KMS-11 (cell line): ENCODE data around the gene PPP1R13B.
"Not testable (repeated sequence)": the region's sequence is repeated elsewhere in the genome, so short reads cannot be mapped to it uniquely, and the experiment has no call there.

Experiments used
- H2AFZ ChIP-seq: fragments of 200-600 bp; sonication (generic); 2 replicates; pipeline ENCODE4 v1.6.1; 2016; ENCODE audit warnings: antibody characterized with exemption, mixed run types, low read depth
- H3K27ac ChIP-seq: fragments of 200-600 bp; sonication (generic); 2 replicates; pipeline ENCODE4 v1.6.1; 2016; ENCODE audit warnings: mild to moderate bottlenecking, mixed run types
- H3K27me3 ChIP-seq: fragments of 200-600 bp; sonication (generic); 2 replicates; pipeline ENCODE4 v1.6.1; 2017; ENCODE audit warnings: mild to moderate bottlenecking, low read depth, mixed run types, moderate library complexity; ENCODE audit not compliant: insufficient read depth
- H3K36me3 ChIP-seq: fragments of 200-600 bp; sonication (generic); 2 replicates; pipeline ENCODE4 v1.6.1; 2017; ENCODE audit warnings: mild to moderate bottlenecking, mixed run types; ENCODE audit not compliant: insufficient read depth
- H3K4me1 ChIP-seq: fragments of 200-600 bp; sonication (generic); 2 replicates; pipeline ENCODE4 v1.6.1; 2016; ENCODE audit warnings: mild to moderate bottlenecking, low read depth, mixed run types; ENCODE audit not compliant: poor library complexity, severe bottlenecking
- H3K4me2 ChIP-seq: fragments of 200-600 bp; sonication (generic); 2 replicates; pipeline ENCODE4 v1.7.0; 2016; ENCODE audit warnings: mild to moderate bottlenecking, mixed run types
- H3K4me3 ChIP-seq: fragments of 200-600 bp; sonication (generic); IDR thresholded peaks from 2 replicates; pipeline ENCODE4 v1.6.1; 2017; ENCODE audit warnings: low read depth, low read length, mixed read lengths; ENCODE audit not compliant: insufficient read depth
- H3K79me2 ChIP-seq: fragments of 200-600 bp; sonication (generic); 2 replicates; pipeline ENCODE4 v1.6.1; 2016; ENCODE audit warnings: low read depth, mixed run types; ENCODE audit not compliant: insufficient read depth
- H3K9ac ChIP-seq: fragments of 200-600 bp; sonication (generic); 2 replicates; pipeline ENCODE4 v1.6.1; 2016; ENCODE audit warnings: mild to moderate bottlenecking, mixed run types
- H4K20me1 ChIP-seq: fragments of 200-600 bp; sonication (generic); 2 replicates; pipeline ENCODE4 v1.6.1; 2016; ENCODE audit warnings: mild to moderate bottlenecking, mixed run types; ENCODE audit not compliant: insufficient read depth
- CTCF ChIP-seq: fragments of 200-600 bp; sonication (generic); conservative IDR thresholded peaks from 2 replicates; pipeline ENCODE4 v1.6.1; 2017; ENCODE audit warnings: low read depth, mild to moderate bottlenecking, antibody characterized with exemption, low read length, moderate library complexity, mixed read lengths

Gene PPP1R13B

DNA sequence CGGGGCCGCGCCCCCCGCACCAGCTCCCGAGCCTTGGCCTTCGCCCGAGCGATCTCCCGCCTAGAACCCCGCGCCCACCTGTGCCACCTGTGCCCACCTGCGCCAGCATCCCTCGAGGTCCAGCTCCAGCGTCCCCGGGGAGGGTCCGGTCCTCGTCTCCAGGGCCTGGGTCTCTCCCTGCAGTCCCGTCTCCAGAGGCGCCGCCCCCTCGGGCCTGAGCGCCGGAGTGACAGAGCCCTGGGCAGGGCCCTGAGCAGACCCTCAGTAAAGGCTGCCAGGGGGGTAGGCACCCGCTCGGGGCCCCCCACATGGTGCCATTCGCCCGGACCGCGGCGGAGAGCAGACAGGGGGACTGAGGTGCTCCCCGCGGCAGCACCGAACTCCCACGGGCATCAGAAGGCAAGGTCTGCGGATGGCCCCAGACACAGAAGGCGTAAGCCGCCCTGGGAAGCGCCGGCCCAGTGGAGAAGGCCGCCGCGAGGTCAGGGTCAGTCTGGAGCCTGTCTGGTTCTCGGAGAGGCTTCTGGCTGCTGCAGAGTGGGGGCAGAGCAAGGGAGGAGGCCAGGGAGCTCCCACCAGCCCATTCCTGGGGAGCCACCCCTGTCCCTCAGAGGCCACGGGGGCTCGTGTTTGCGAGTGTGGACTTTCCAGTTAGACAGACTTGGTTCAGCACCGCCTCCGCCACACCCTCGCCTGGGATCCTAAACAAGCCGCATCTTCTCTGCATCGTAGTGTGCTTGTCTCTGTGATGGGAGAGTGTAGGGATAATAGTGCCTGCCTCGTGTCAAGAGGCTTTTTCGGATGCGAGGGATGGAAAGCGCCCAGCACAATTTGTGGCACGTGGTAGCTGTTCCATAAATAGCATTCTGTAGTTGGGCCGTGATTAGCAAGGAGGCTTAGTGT is 1.1 kb upstream of the PPP1R13B start:
- H3K27me3 ChIP-seq: no peaks in the 10 kb centered on the region; the same call in 1 of the 2 replicates
- no peak for TF ChIP-seq CTCF
- H3K4me3 ChIP-seq: no peak overlapping the region
- H3K27ac ChIP-seq: no peak overlapping the region
- no peaks in the 10 kb centered on the region for H4K20me1 ChIP-seq
- peak overlapping the region; percentile 44 for H2AFZ ChIP-seq
- H3K79me2 ChIP-seq: no peaks in the 10 kb centered on the region
- H3K36me3 ChIP-seq: no peaks in the 10 kb centered on the region
- H3K4me1 ChIP-seq: no peaks in the 10 kb centered on the region
- H3K9ac ChIP-seq: peak overlapping the region; percentile 49; the same call in 1 of the 2 replicates
- H3K4me2 ChIP-seq: no peak overlapping the region

DNA sequence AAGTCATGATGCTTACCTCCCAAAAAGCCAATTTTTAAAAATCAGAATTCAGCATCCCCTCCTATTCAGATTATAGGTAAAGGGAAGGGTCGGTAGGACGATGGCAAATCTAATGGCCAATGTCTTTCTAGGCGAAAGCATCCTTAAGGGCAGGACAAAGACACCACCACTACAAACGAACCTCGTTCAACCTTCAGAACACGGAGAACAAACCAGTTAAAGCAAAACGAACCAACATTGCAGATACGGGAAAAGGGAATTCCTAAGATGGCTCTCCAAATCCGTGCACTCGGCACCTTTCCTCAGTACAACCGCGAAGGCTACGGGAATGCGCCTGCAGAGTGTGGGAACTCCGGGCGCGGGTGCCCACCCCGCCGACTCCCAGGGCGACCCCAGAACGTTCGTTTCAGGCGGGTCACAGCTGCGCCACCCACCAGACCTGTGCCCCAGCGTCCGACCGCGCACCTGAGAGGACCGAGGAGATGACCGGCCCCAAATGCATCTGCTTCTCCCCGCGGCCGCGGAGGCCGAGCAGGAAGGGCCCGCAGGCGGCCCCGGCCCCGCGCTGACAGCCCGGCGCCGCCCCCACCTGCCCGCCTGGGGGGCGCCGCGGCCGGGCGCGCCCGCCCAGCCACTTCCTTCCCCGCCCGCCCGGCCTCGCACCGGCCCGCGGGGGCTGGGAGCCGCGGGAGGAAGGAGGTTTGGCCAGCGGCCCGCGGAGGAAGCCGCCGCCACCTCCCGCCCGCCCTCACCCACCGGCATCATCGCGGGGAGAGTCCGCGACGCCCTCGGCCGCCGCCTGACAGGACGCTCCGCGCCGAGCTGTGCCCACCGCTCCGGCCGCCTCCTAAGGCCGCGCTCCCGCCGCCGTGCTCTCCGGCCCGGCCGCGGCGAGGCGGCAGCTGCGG is 578 bp downstream of the PPP1R13B start:
- peak overlapping the region; percentile 41; the same call in 1 of the 2 replicates for H2AFZ ChIP-seq
- H3K27me3 ChIP-seq: no peaks in the 10 kb centered on the region; the same call in 1 of the 2 replicates

GRCh38 chr14:103846097-103846496 is 1.3 kb downstream of the PPP1R13B start:
- Histone ChIP-seq H3K9ac (no peak overlapping the region), H3K4me1 (no peaks in the 10 kb centered on the region), H3K27ac (no peak overlapping the region), H3K36me3 (no peaks in the 10 kb centered on the region), H2AFZ (0 out of 2 replicates have a peak overlapping the region, but pooled peaks have one; percentile 41), H4K20me1 (no peaks in the 10 kb centered on the region), H3K4me3 (no peak overlapping the region), H3K79me2 (no peaks in the 10 kb centered on the region), H3K4me2 (peak overlapping the region; percentile 59), H3K27me3 (no peaks in the 10 kb centered on the region; the same call in 1 of the 2 replicates)
- TF ChIP-seq CTCF: no peak

More for the DNA sequence above, 578 bp downstream of the PPP1R13B start:
- Histone ChIP-seq H3K79me2 (no peaks in the 10 kb centered on the region), H4K20me1 (no peaks in the 10 kb centered on the region), H3K27ac (no peak overlapping the region), H3K36me3 (no peaks in the 10 kb centered on the region), H3K4me2 (peak overlapping the region; percentile 59), H3K4me3 (no peak overlapping the region), H3K4me1 (no peaks in the 10 kb centered on the region), H3K9ac (no peak overlapping the region)
- TF ChIP-seq CTCF: no peak

GRCh38 chr14:103845327-103845726 is 2.0 kb downstream of the PPP1R13B start:
- Histone ChIP-seq H3K4me3 (no peak overlapping the region), H3K79me2 (no peaks in the 10 kb centered on the region), H4K20me1 (no peaks in the 10 kb centered on the region), H3K4me2 (no peak overlapping the region), H3K27ac (no peak overlapping the region), H3K27me3 (no peaks in the 10 kb centered on the region; the same call in 1 of the 2 replicates), H3K9ac (no peak overlapping the region), H2AFZ (no peak overlapping the region), H3K36me3 (no peaks in the 10 kb centered on the region), H3K4me1 (no peaks in the 10 kb centered on the region)
- TF ChIP-seq CTCF: no peak

DNA sequence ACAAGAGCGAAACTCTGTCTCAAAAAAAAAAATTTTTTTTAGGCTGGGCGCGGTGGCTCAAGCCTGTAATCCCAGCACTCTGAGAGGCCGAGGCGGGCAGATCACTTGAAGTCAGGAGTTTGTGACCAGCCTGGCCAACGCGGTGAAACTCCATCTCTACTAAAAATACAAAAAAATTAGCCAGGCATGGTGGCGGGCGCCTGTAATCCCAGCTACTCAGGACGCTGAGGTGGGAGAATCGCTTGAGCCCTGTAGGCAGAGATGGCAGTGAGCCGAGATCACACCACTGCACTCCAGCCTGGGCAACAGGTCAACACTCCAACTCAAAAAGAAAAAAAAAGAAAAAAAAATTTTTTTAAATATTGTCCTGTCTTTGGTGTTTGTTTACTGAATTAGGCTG is 6.1 kb downstream of the PPP1R13B start:
- not testable (repeated sequence) for H4K20me1 ChIP-seq, H3K27ac ChIP-seq, H3K4me2 ChIP-seq, H3K4me3 ChIP-seq, H2AFZ ChIP-seq, H3K9ac ChIP-seq, H3K27me3 ChIP-seq, H3K36me3 ChIP-seq, H3K79me2 ChIP-seq, H3K4me1 ChIP-seq
